GM23338 (cell line): Measurements from ENCODE around the gene ALKBH8. TPM values are rescaled to one million over a fixed set of nuclear protein-coding genes. Genes with fewer than 3 reads are reported as not detected.

Source experiments
- ATAC-seq: fragments of 200-7000 bp; cut with Tn5 transposase; 3 replicates; pipeline ENCODE4 v1.9.1; 2020
- DNase-seq: peaks from one replicate; pipeline ENCODE4 v3.0.0-alpha.2; 2015; ENCODE audit warnings: low spot score
- H2AFZ ChIP-seq: fragments of 200-600 bp; sonication (generic); 2 replicates; pipeline ENCODE4 v1.8.0; 2016; ENCODE audit warnings: antibody characterized with exemption, mild to moderate bottlenecking, moderate library complexity
- H3F3A ChIP-seq: fragments of 200-600 bp; sonication (generic); replicated peaks from 2 replicates; pipeline ENCODE4 v1.8.0; 2017; ENCODE audit warnings: antibody characterized with exemption, mixed run types, low read depth
- H3K27ac ChIP-seq: fragments of 200-600 bp; sonication (generic); 2 replicates; pipeline ENCODE4 v1.6.1; 2016; ENCODE audit warnings: low read depth
- H3K27me3 ChIP-seq: fragments of 200-600 bp; sonication (generic); 2 replicates; pipeline ENCODE4 v1.8.0; 2016; ENCODE audit warnings: mild to moderate bottlenecking, mixed run types, moderate library complexity; ENCODE audit not compliant: insufficient read depth
- H3K36me3 ChIP-seq: fragments of 200-600 bp; sonication (generic); 2 replicates; pipeline ENCODE4 v1.8.0; 2016; ENCODE audit warnings: mild to moderate bottlenecking; ENCODE audit not compliant: insufficient read depth
- H3K4me1 ChIP-seq: fragments of 200-600 bp; sonication (generic); 2 replicates; pipeline ENCODE4 v1.8.0; 2016; ENCODE audit warnings: mild to moderate bottlenecking, moderate library complexity; ENCODE audit not compliant: insufficient read depth
- H3K4me2 ChIP-seq: fragments of 200-600 bp; sonication (generic); 2 replicates; pipeline ENCODE4 v1.7.1; 2017; ENCODE audit warnings: mixed run types
- H3K4me3 ChIP-seq: fragments of 200-600 bp; sonication (generic); 2 replicates; pipeline ENCODE4 v1.6.1; 2016; ENCODE audit warnings: mixed run types
- H3K79me2 ChIP-seq: fragments of 200-600 bp; sonication (generic); replicated peaks from 2 replicates; pipeline ENCODE4 v1.8.0; 2017; ENCODE audit warnings: mild to moderate bottlenecking; ENCODE audit not compliant: insufficient read depth
- H3K9me2 ChIP-seq: fragments of 200-600 bp; sonication (generic); 2 replicates; pipeline ENCODE4 v1.8.0; 2017; ENCODE audit not compliant: insufficient read depth
- H4K20me1 ChIP-seq: fragments of 200-600 bp; sonication (generic); replicated peaks from 2 replicates; pipeline ENCODE4 v1.8.0; 2017; ENCODE audit warnings: mild to moderate bottlenecking; ENCODE audit not compliant: insufficient read depth
- H3K27ac Mint-ChIP-seq: 2 replicates; pipeline ENCODE4 v1.8.0; 2020; ENCODE audit warnings: inconsistent platforms, mild to moderate bottlenecking, moderate library complexity, mixed read lengths
- H3K27me3 Mint-ChIP-seq: 3 replicates; pipeline ENCODE4 v1.8.0; 2022; ENCODE audit warnings: low read depth, mild to moderate bottlenecking, moderate library complexity, mixed read lengths, inconsistent platforms; ENCODE audit not compliant: insufficient read depth, poor library complexity
- H3K36me3 Mint-ChIP-seq: 3 replicates; pipeline ENCODE4 v1.8.0; 2021; ENCODE audit warnings: low read depth, mild to moderate bottlenecking, inconsistent platforms, moderate library complexity, mixed read lengths
- H3K4me1 Mint-ChIP-seq: 3 replicates; pipeline ENCODE4 v1.8.0; 2020; ENCODE audit warnings: mild to moderate bottlenecking, inconsistent platforms, mixed read lengths
- H3K4me3 Mint-ChIP-seq: 3 replicates; pipeline ENCODE4 v1.8.0; 2021; ENCODE audit warnings: moderate library complexity, mild to moderate bottlenecking, inconsistent platforms, mixed read lengths
- H3K9me3 Mint-ChIP-seq: 3 replicates; pipeline ENCODE4 v1.8.0; 2020; ENCODE audit warnings: moderate library complexity, mild to moderate bottlenecking, inconsistent platforms, mixed read lengths
- CREB1 ChIP-seq: fragments of 250-450 bp; sonication (Bioruptor Pico); IDR thresholded peaks from 2 replicates; pipeline ENCODE4 v1.5.0; 2020; ENCODE audit warnings: low read depth, mild to moderate bottlenecking, moderate library complexity
- CTCF ChIP-seq, 2 experiments: fragments of 200-600 bp in 1 of 2; sonication (generic) in 1 of 2; conservative IDR thresholded peaks; 2 replicates each; pipeline versions ENCODE4 v1.5.1 to v1.6.1; 2016 to 2017; ENCODE audit warnings: antibody characterized with exemption in 2 of 2, low read depth in 2 of 2, mild to moderate bottlenecking in 2 of 2, moderate library complexity in 1 of 2
- EZH2 ChIP-seq: fragments of 200-600 bp; sonication (generic); IDR thresholded peaks from one replicate; pipeline ENCODE4 v1.8.0; 2017; ENCODE audit warnings: antibody characterized with exemption, mild to moderate bottlenecking, low read depth; ENCODE audit not compliant: unreplicated experiment
- EZH2phosphoT487 ChIP-seq: fragments of 200-600 bp; sonication (generic); IDR thresholded peaks from one replicate; pipeline ENCODE4 v1.8.1; 2018; ENCODE audit warnings: antibody characterized with exemption; ENCODE audit not compliant: unreplicated experiment
- JUNB ChIP-seq: IDR thresholded peaks from one replicate; pipeline ENCODE4 v1.6.1; 2016; ENCODE audit warnings: antibody characterized with exemption; ENCODE audit not compliant: unreplicated experiment
- NANOG ChIP-seq: IDR thresholded peaks from 2 replicates; pipeline ENCODE4 v1.6.1; 2016; ENCODE audit warnings: antibody characterized with exemption, borderline replicate concordance
- POLR2AphosphoS5 ChIP-seq: IDR thresholded peaks from 2 replicates; pipeline ENCODE4 v1.6.1; 2016; ENCODE audit warnings: antibody characterized with exemption, low read depth
- STAT1 ChIP-seq: IDR thresholded peaks from one replicate; pipeline ENCODE4 v1.6.1; 2016; ENCODE audit warnings: antibody characterized with exemption; ENCODE audit not compliant: unreplicated experiment
- ZNF114 ChIP-seq: fragments of 250-450 bp; sonication (Bioruptor Pico); IDR thresholded peaks from 2 replicates; pipeline ENCODE4 v1.5.0; 2020; ENCODE audit warnings: mild to moderate bottlenecking, moderate library complexity
- ZNF331 ChIP-seq: fragments of 250-450 bp; sonication (Bioruptor Pico); IDR thresholded peaks from 2 replicates; pipeline ENCODE4 v1.5.0; 2020; ENCODE audit warnings: low read depth, mild to moderate bottlenecking, moderate library complexity
- ZNF462 ChIP-seq: fragments of 250-450 bp; sonication (Bioruptor Pico); IDR thresholded peaks from 2 replicates; pipeline ENCODE4 v1.5.0; 2020; ENCODE audit warnings: mild to moderate bottlenecking, moderate library complexity
- polyA plus RNA-seq: library from polyadenylated mRNA; unstranded; fragments of >200 nt; fragmentation: Nextera tagmentation; extraction: Ambion mirVana; gene quantifications from 2 replicates; pipeline ENCODE4 v1.2.1, GENCODE V29; 2016
- total RNA-seq: library from RNA; depleted of rRNA; stranded (reverse); fragments of >200 nt; shearing (Covaris generic); gene quantifications from 2 replicates; pipeline ENCODE4 v1.2.3, GENCODE V29; 2014
- TF ChIP-seq, protein P1 (sequence below): IDR thresholded peaks from 2 replicates; pipeline ENCODE4 v1.6.1; 2016; ENCODE audit warnings: antibody characterized with exemption
- TF ChIP-seq, protein P2 (sequence below): IDR thresholded peaks from one replicate; pipeline ENCODE4 v1.6.1; 2018; ENCODE audit warnings: antibody characterized with exemption; ENCODE audit not compliant: unreplicated experiment

ALKBH8 gene
- total and polyA plus RNA-seq, 2 experiments from 2014 or later: 8.9 to 14.2 TPM

- TF ChIP-seq ZNF462 (CRISPR knock-in tag): no peak
- TF ChIP-seq NANOG: no peak
- no peak for TF ChIP-seq JUNB
- TF ChIP-seq, protein P1, sequence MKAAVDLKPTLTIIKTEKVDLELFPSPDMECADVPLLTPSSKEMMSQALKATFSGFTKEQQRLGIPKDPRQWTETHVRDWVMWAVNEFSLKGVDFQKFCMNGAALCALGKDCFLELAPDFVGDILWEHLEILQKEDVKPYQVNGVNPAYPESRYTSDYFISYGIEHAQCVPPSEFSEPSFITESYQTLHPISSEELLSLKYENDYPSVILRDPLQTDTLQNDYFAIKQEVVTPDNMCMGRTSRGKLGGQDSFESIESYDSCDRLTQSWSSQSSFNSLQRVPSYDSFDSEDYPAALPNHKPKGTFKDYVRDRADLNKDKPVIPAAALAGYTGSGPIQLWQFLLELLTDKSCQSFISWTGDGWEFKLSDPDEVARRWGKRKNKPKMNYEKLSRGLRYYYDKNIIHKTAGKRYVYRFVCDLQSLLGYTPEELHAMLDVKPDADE: no peak
- TF ChIP-seq STAT1: no peak
- TF ChIP-seq ZNF331 (CRISPR knock-in tag): no peak
- TF ChIP-seq, protein P2, sequence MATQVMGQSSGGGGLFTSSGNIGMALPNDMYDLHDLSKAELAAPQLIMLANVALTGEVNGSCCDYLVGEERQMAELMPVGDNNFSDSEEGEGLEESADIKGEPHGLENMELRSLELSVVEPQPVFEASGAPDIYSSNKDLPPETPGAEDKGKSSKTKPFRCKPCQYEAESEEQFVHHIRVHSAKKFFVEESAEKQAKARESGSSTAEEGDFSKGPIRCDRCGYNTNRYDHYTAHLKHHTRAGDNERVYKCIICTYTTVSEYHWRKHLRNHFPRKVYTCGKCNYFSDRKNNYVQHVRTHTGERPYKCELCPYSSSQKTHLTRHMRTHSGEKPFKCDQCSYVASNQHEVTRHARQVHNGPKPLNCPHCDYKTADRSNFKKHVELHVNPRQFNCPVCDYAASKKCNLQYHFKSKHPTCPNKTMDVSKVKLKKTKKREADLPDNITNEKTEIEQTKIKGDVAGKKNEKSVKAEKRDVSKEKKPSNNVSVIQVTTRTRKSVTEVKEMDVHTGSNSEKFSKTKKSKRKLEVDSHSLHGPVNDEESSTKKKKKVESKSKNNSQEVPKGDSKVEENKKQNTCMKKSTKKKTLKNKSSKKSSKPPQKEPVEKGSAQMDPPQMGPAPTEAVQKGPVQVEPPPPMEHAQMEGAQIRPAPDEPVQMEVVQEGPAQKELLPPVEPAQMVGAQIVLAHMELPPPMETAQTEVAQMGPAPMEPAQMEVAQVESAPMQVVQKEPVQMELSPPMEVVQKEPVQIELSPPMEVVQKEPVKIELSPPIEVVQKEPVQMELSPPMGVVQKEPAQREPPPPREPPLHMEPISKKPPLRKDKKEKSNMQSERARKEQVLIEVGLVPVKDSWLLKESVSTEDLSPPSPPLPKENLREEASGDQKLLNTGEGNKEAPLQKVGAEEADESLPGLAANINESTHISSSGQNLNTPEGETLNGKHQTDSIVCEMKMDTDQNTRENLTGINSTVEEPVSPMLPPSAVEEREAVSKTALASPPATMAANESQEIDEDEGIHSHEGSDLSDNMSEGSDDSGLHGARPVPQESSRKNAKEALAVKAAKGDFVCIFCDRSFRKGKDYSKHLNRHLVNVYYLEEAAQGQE: no peak
- TF ChIP-seq EZH2phosphoT487: no peak
- no peak for TF ChIP-seq ZNF114 (CRISPR knock-in tag)
- TF ChIP-seq CREB1 (CRISPR knock-in tag): no peak
- no peak for TF ChIP-seq EZH2
- TF ChIP-seq POLR2AphosphoS5: no peak
- no peak for TF ChIP-seq CTCF (conservative IDR thresholded peaks at IDR 0.05; ENCODE audit: low read depth in 2 of 2)
- Histone ChIP-seq H3K27me3 (no peaks in the 10 kb centered on the region), H4K20me1 (no peaks in the 10 kb centered on the region; the same call in 1 of the 2 replicates), H3K4me3 (no peak overlapping the region), H3K4me1 (no peaks in the 10 kb centered on the region), H2AFZ (no peak overlapping the region), H3K36me3 (no peaks in the 10 kb centered on the region), H3K27ac (no peak overlapping the region), H3F3A (no peaks in the 10 kb centered on the region), H3K79me2 (no peaks in the 10 kb centered on the region), H3K4me2 (no peak overlapping the region), H3K9me2 (no peaks in the 10 kb centered on the region)
- no peak for ATAC-seq
- no peaks in the 10 kb centered on the region for H3K4me1 Mint-ChIP-seq
- H3K36me3 Mint-ChIP-seq: no peaks in the 10 kb centered on the region
- H3K9me3 Mint-ChIP-seq: no peaks in the 10 kb centered on the region
- H3K27ac Mint-ChIP-seq: no peak overlapping the region
- no peak overlapping the region for H3K4me3 Mint-ChIP-seq
- DNase-seq: no peak
- H3K27me3 Mint-ChIP-seq: peaks cover 2% of the 10 kb centered on the region
Measured at GRCh38 chr11:107467696-107468095, 97.8 kb downstream of the ALKBH8 start.
